Endothelial cell of umbilical vein (primary cell): ENCODE results near the gene PAQR4. TPM values are rescaled to one million over a fixed set of nuclear protein-coding genes. Genes with fewer than 3 reads are reported as not detected.

Experiments
- BruUV-seq: library from RNA; stranded (reverse); fragments of 400-500 nt; replicated peaks from 2 replicates; lab custom pipeline; 2021; lab: Mats Ljungman, UMichigan
- CTCF ChIA-PET: fragments of 300-600, 350-600 bp; sonication (Branson Sonifier 250); formaldehyde crosslinking; loops from one replicate; lab custom pipeline; 2021; ENCODE audit warnings: antibody characterized with exemption, inconsistent platforms; lab: Charles Lee
- POLR2A ChIA-PET: fragments of 300-600, 350-600 bp; sonication (Branson Sonifier 250); formaldehyde crosslinking; loops from one replicate; lab custom pipeline; 2021; ENCODE audit warnings: antibody characterized with exemption, inconsistent platforms; lab: Charles Lee
- DNase-seq: peaks from one replicate; pipeline ENCODE4 v3.0.0-alpha.2; 2011; ENCODE audit warnings: low read depth, low spot score
- FAIRE-seq: peaks from 2 replicates; lab custom pipeline; 2011; peaks lifted over from hg19 to GRCh38; lab: Jason Lieb, UNC
- H2AFZ ChIP-seq: 2 replicates; pipeline ENCODE4 v1.6.0; 2012; ENCODE audit warnings: low read depth, low read length, control low read depth, inconsistent platforms
- H3K27ac ChIP-seq: 2 replicates; pipeline ENCODE4 v1.5.1; 2011; ENCODE audit warnings: low read depth, mild to moderate bottlenecking, control low read depth, low read length, moderate library complexity; ENCODE audit not compliant: insufficient read depth
- H3K27me3 ChIP-seq, 2 experiments: 2 replicates each; pipeline versions ENCODE4 v1.6.0 to v1.6.1; 2011; ENCODE audit warnings: low read length in 2 of 2, mixed read lengths in 1 of 2; ENCODE audit not compliant: control insufficient read depth in 2 of 2, insufficient read depth in 2 of 2
- H3K36me3 ChIP-seq, 2 experiments: 2 replicates in 1 of 2; 3 replicates in 1 of 2; pipeline ENCODE4 v1.5.1; 2011; ENCODE audit warnings: low read length in 2 of 2, mild to moderate bottlenecking in 1 of 2, moderate library complexity in 1 of 2; ENCODE audit not compliant: control insufficient read depth in 2 of 2, insufficient read depth in 2 of 2; ENCODE audit errors: extremely low read depth in 1 of 2
- H3K4me1 ChIP-seq: 3 replicates; pipeline ENCODE4 v1.5.1; 2011; ENCODE audit warnings: mild to moderate bottlenecking, low read length; ENCODE audit not compliant: control insufficient read depth, insufficient read depth; ENCODE audit errors: extremely low read depth
- H3K4me2 ChIP-seq: 2 replicates; pipeline ENCODE4 v1.6.1; 2011; ENCODE audit warnings: low read length, control low read depth, mixed read lengths; ENCODE audit not compliant: insufficient read depth
- H3K4me3 ChIP-seq, 3 experiments: fragments of 200-600 bp in 1 of 3; sonication (generic), shearing (Covaris generic) in 1 of 3; replicated peaks in 1 of 3; 2 replicates each; pipeline ENCODE4 v1.5.1; 2011 to 2016; ENCODE audit warnings: control low read depth in 3 of 3, low read length in 3 of 3, mild to moderate bottlenecking in 2 of 3, inconsistent platforms in 1 of 3, low read depth in 1 of 3, moderate library complexity in 1 of 3; ENCODE audit not compliant: insufficient read depth in 1 of 3
- H3K79me2 ChIP-seq: 2 replicates; pipeline ENCODE4 v1.6.0; 2012; ENCODE audit warnings: low read length, inconsistent platforms; ENCODE audit not compliant: control insufficient read depth, insufficient read depth
- H3K9ac ChIP-seq: replicated peaks from 2 replicates; pipeline ENCODE3; 2011; ENCODE audit warnings: low read length, control low read depth; ENCODE audit not compliant: insufficient read depth; ENCODE audit errors: extremely low read depth
- H3K9me1 ChIP-seq: replicated peaks from 3 replicates; pipeline ENCODE4 v1.6.0; 2011; ENCODE audit warnings: mild to moderate bottlenecking, low read length; ENCODE audit not compliant: control insufficient read depth, insufficient read depth; ENCODE audit errors: extremely low read depth
- H3K9me3 ChIP-seq: replicated peaks from 2 replicates; pipeline ENCODE4 v1.5.1; 2012; ENCODE audit warnings: low read length, inconsistent platforms; ENCODE audit not compliant: control insufficient read depth, insufficient read depth
- H4K20me1 ChIP-seq: replicated peaks from 2 replicates; pipeline ENCODE3; 2011; ENCODE audit warnings: mild to moderate bottlenecking, low read length; ENCODE audit not compliant: control insufficient read depth, insufficient read depth; ENCODE audit errors: extremely low read depth
- EZH2 ChIP-seq: IDR thresholded peaks from 2 replicates; pipeline ENCODE4 v1.6.1; 2012; ENCODE audit warnings: borderline replicate concordance, low read depth, mild to moderate bottlenecking, moderate library complexity, low read length, inconsistent platforms; ENCODE audit not compliant: severe bottlenecking
- FOS ChIP-seq: IDR thresholded peaks from 2 replicates; pipeline ENCODE4 v1.6.1; 2011; ENCODE audit warnings: mild to moderate bottlenecking, low read length, moderate library complexity, borderline replicate concordance; ENCODE audit not compliant: insufficient read depth
- GATA2 ChIP-seq: IDR thresholded peaks from 2 replicates; pipeline ENCODE4 v1.7.0; 2011; ENCODE audit warnings: low read depth, mild to moderate bottlenecking, moderate library complexity, mixed read lengths, low read length; ENCODE audit not compliant: insufficient read length, insufficient read depth
- JUN ChIP-seq: IDR thresholded peaks from 2 replicates; pipeline ENCODE4 v1.6.1; 2011; ENCODE audit warnings: borderline replicate concordance, low read depth; ENCODE audit not compliant: insufficient read length, insufficient read depth
- MYC ChIP-seq: IDR thresholded peaks from one replicate; pipeline ENCODE4 v1.6.1; 2011; ENCODE audit warnings: mild to moderate bottlenecking, low read depth, low read length
- POLR2A ChIP-seq: IDR thresholded peaks from 2 replicates; pipeline ENCODE4 v1.6.1; 2012; ENCODE audit warnings: low read depth, mild to moderate bottlenecking, control low read depth, low read length
- dilution Hi-C: fragments of 300-500 bp; cut with MboI; formaldehyde crosslinking; loops from one replicate; pipeline ENCODE4 v1.15.0; 2019; ENCODE audit warnings: low sequenced_read_pairs; ENCODE audit not compliant: extremely low pct_ligation_motif_present
- intact Hi-C: fragments of 100-400 bp; cut with micrococcal nuclease; formaldehyde crosslinking; loops from one replicate; pipeline ENCODE4 v1.10.0; 2022
- polyA plus RNA-seq, 4 experiments: library from polyadenylated mRNA; depleted of rRNA in 3 of 4; stranded (reverse) in 3 of 4; unstranded in 1 of 4; fragments of >200 nt; gene quantifications; 2 replicates each; pipeline versions ENCODE4 v1.2.1 to v1.2.3, GENCODE V29; 2011 to 2012; ENCODE audit warnings: missing spikeins in 1 of 4
- total RNA-seq: library from RNA; stranded (reverse); gene quantifications from 2 replicates; pipeline ENCODE4 v1.2.3, GENCODE V29; 2021
- TF ChIP-seq, protein P1 (sequence below): IDR thresholded peaks from 2 replicates; pipeline ENCODE4 v1.6.1; 2011; ENCODE audit not compliant: insufficient read depth, insufficient read length
- TF ChIP-seq, protein P2 (sequence below), 2 donors: IDR thresholded peaks; 1 replicate in 1 of 2; 2 replicates in 1 of 2; pipeline ENCODE4 v1.5.1; 2011; ENCODE audit warnings: low read length in 2 of 2, mild to moderate bottlenecking in 2 of 2, moderate library complexity in 2 of 2, control low read depth in 1 of 2, inconsistent platforms in 1 of 2, low read depth in 1 of 2; ENCODE audit not compliant: insufficient read depth in 1 of 2; ENCODE audit errors: extremely low read depth in 1 of 2

PAQR4 gene
- total and polyA plus RNA-seq, 2 donors (not counting 3 experiments of a cell fraction or from before 2014, with no cell fraction given) = 23.8 to 31.2 TPM

- POLR2A ChIA-PET = no interaction called here
Measured at GRCh38 chr16:2933136-2933535, 36.0 kb upstream of the PAQR4 start.

More at GRCh38 chr16:2933136-2933535, 36.0 kb upstream of the PAQR4 start:
- Histone ChIP-seq H4K20me1 (no peaks in the 10 kb centered on the region), H3K9ac (no peak overlapping the region), H3K79me2 (no peaks in the 10 kb centered on the region), H3K4me1 (no peaks in the 10 kb centered on the region), H3K36me3 (peaks cover 0 to 34% of the 10 kb centered on the region in 2 experiments), H3K9me3 (no peaks in the 10 kb centered on the region), H3K27me3 (no peaks in the 10 kb centered on the region), H3K27ac (no peak overlapping the region), H3K4me2 (no peak overlapping the region), H2AFZ (no peak overlapping the region), H3K9me1 (no peaks in the 10 kb centered on the region), H3K4me3 (no peak overlapping the region)
- intact Hi-C loops = no loop called here
- CTCF ChIA-PET = no interaction called here
- dilution Hi-C loops = no loop called here
- TF ChIP-seq, protein P1, sequence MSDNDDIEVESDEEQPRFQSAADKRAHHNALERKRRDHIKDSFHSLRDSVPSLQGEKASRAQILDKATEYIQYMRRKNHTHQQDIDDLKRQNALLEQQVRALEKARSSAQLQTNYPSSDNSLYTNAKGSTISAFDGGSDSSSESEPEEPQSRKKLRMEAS = no peak
- TF ChIP-seq EZH2 (no peak), GATA2 (no peak), JUN (no peak), MYC (no peak), FOS (no peak), POLR2A (no peak)
- TF ChIP-seq, protein P2, sequence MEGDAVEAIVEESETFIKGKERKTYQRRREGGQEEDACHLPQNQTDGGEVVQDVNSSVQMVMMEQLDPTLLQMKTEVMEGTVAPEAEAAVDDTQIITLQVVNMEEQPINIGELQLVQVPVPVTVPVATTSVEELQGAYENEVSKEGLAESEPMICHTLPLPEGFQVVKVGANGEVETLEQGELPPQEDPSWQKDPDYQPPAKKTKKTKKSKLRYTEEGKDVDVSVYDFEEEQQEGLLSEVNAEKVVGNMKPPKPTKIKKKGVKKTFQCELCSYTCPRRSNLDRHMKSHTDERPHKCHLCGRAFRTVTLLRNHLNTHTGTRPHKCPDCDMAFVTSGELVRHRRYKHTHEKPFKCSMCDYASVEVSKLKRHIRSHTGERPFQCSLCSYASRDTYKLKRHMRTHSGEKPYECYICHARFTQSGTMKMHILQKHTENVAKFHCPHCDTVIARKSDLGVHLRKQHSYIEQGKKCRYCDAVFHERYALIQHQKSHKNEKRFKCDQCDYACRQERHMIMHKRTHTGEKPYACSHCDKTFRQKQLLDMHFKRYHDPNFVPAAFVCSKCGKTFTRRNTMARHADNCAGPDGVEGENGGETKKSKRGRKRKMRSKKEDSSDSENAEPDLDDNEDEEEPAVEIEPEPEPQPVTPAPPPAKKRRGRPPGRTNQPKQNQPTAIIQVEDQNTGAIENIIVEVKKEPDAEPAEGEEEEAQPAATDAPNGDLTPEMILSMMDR (IDR thresholded peaks at IDR 0.05; ENCODE audit: extremely low read depth in 1 of 2, insufficient read depth in 1 of 2, low read depth in 1 of 2, low read length in 2 of 2) = no peak
- no TSS peak for BruUV-seq
- no peak for FAIRE-seq
- no peak for DNase-seq
